ENCODE results near the gene EXOSC7.

DNA sequence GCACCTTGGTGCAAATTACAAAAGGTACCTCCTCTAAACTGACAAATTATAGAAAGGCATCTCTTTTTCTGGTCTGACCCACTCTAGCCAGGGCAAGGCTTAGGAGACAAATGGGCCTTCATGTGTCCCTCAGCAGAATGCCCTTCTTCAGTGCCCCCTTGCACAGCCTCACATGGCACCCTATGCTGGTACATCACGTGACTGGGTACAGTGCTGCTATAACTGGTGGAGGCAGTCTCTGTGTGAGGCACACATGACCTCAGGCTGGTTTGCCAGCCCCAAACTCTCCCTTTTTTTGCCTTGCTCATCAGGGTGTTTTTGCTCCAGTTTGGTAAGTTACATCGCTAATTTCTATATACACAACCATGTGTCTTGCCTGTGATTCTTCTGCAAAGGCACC lies 53.2 kb downstream of the EXOSC7 start:
- TF ChIP-seq TAF1 (IDR thresholded peaks at IDR 0.05; ENCODE audit: low read depth) (no peak), EP300 (IDR thresholded peaks at IDR 0.05; ENCODE audit: borderline replicate concordance) (no peak), FOXM1 (IDR thresholded peaks at IDR 0.05; ENCODE audit: borderline replicate concordance, low read depth) (no peak), RAD21 (IDR thresholded peaks at IDR 0.05; ENCODE audit: low read depth) (no peak), NFIC (IDR thresholded peaks at IDR 0.05) (no peak), ZBTB7A (IDR thresholded peaks at IDR 0.05; ENCODE audit: low read depth) (no peak), YY1 (IDR thresholded peaks at IDR 0.05; ENCODE audit: low read depth) (no peak), CEBPB (IDR thresholded peaks at IDR 0.05) (no peak), TEAD4 (IDR thresholded peaks at IDR 0.05) (no peak), CREB1 (IDR thresholded peaks at IDR 0.05; ENCODE audit: low read depth) (no peak), TCF12 (IDR thresholded peaks at IDR 0.05; ENCODE audit: low read depth) (no peak), MAX (IDR thresholded peaks at IDR 0.05) (no peak)
- TF ChIP-seq, protein P1, sequence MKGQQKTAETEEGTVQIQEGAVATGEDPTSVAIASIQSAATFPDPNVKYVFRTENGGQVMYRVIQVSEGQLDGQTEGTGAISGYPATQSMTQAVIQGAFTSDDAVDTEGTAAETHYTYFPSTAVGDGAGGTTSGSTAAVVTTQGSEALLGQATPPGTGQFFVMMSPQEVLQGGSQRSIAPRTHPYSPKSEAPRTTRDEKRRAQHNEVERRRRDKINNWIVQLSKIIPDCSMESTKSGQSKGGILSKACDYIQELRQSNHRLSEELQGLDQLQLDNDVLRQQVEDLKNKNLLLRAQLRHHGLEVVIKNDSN (IDR thresholded peaks at IDR 0.05): peak; percentile 30; the same call in 1 of the 2 replicates
